H1 (cell line): ENCODE results near the gene MRPS10. TPM values are rescaled to one million over a fixed set of nuclear protein-coding genes. Genes with fewer than 3 reads are reported as not detected.

Source experiments
- ASH2L ChIP-seq: fragments of 200-600, 300-600 bp; sonication (generic); IDR thresholded peaks from one replicate; pipeline ENCODE4 v1.7.1; 2017; ENCODE audit warnings: low read length
- CHD1 ChIP-seq: IDR thresholded peaks from 2 replicates; pipeline ENCODE4 v1.6.1; 2012; ENCODE audit warnings: low read depth, low read length, improper control_type of control experiment
- POLR2A ChIP-seq, 2 experiments: IDR thresholded peaks; 1 replicate in 1 of 2; 2 replicates in 1 of 2; pipeline ENCODE4 v1.6.1; 2011; ENCODE audit warnings: low read depth in 2 of 2, low read length in 2 of 2, mild to moderate bottlenecking in 2 of 2; ENCODE audit errors: control extremely low read depth in 1 of 2
- RXRA ChIP-seq: IDR thresholded peaks from 2 replicates; pipeline ENCODE4 v1.6.1; 2011; ENCODE audit warnings: low read depth, mild to moderate bottlenecking, low read length, moderate library complexity; ENCODE audit not compliant: insufficient read depth
- SIN3A ChIP-seq, 2 experiments: IDR thresholded peaks in 1 of 2; conservative IDR thresholded peaks in 1 of 2; 2 replicates each; pipeline ENCODE4 v1.6.1; 2011 to 2012; ENCODE audit warnings: low read length in 2 of 2, improper control_type of control experiment in 1 of 2, low read depth in 1 of 2, mild to moderate bottlenecking in 1 of 2
- SP4 ChIP-seq: IDR thresholded peaks from 2 replicates; pipeline ENCODE4 v1.6.1; 2012; ENCODE audit warnings: low read length, inconsistent platforms
- polyA plus RNA-seq, 7 experiments: library from polyadenylated mRNA; depleted of rRNA in 3 of 7; stranded (reverse) in 5 of 7; unstranded in 2 of 7; fragments of >200 nt in 5 of 7; fragments of 200-250 nt in 2 of 7; gene quantifications; 1 replicate in 5 of 7; 2 replicates in 1 of 7; 4 replicates in 1 of 7; pipeline versions ENCODE4 v1.2.1 to v1.2.3, GENCODE V29; 2011 to 2013; ENCODE audit warnings: missing spikeins in 2 of 7, mixed read lengths in 2 of 7
- total RNA-seq: library from RNA; stranded (reverse); fragmentation: NEBNext Ultra II Directional; extraction: Animal tissue kit (Norgen Biotek cat#: 25700); gene quantifications from 2 replicates; pipeline ENCODE4 v1.2.1, GENCODE V29; 2021
- TF ChIP-seq, protein P1 (sequence below): IDR thresholded peaks from 2 replicates; pipeline ENCODE4 v1.6.1; 2012; ENCODE audit warnings: inconsistent platforms

Gene MRPS10
- total and polyA plus RNA-seq, 2 of the 8 experiments (the other 6 are each of a cell fraction or from before 2014, with no cell fraction given) = 20.5 to 33.6 TPM

- no peak for TF ChIP-seq POLR2A (IDR thresholded peaks at IDR 0.05; ENCODE audit: control extremely low read depth in 1 of 2, low read depth in 2 of 2, low read length in 2 of 2)
- TF ChIP-seq, protein P1, sequence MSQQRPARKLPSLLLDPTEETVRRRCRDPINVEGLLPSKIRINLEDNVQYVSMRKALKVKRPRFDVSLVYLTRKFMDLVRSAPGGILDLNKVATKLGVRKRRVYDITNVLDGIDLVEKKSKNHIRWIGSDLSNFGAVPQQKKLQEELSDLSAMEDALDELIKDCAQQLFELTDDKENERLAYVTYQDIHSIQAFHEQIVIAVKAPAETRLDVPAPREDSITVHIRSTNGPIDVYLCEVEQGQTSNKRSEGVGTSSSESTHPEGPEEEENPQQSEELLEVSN = no peak
- no peak for TF ChIP-seq RXRA
- no peak for TF ChIP-seq CHD1
- TF ChIP-seq SP4 = no peak
- TF ChIP-seq SIN3A (conservative IDR thresholded peaks at IDR 0.05 in 1 of 2, IDR thresholded peaks at IDR 0.05 in 1 of 2; ENCODE audit: low read depth in 1 of 2, low read length in 2 of 2) = no peak
- no peak for TF ChIP-seq ASH2L
- TF ChIP-seq, all 59 proteins: peak for 0
These were observed 52.6 kb downstream of the MRPS10 start (continued) for GRCh38 chr6:42165016-42165415.
